ENCODE measurements around the gene CHST14. TPM values are rescaled to one million over a fixed set of nuclear protein-coding genes. Genes with fewer than 3 reads are reported as not detected.

Gene CHST14
- total RNA-seq, 1 experiment from 2014 or later = 11.5 TPM

DNA sequence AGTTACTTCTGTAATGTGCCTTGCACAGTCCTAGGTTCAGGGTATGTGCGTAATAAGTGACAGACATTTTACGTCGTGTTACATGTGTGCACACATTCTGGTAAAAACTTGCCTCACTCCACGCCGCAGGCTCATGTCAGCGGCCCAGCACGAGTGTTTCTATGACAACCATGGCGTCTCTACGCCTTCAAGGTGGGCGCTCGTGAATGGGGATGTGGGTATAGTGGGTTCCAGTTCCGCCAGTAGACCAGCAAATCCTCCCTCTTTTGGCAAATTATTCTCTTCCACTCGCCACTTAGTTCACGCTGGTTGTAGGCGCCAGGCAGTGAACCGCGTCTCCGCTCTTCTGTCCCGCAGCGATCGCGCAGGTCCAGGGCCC, 40.3 kb downstream of the CHST14 start:
- peaks cover 25% of the 10 kb centered on the region for H3K4me1 Mint-ChIP-seq (ENCODE audit: low read depth, unreplicated experiment)
- intact Hi-C loops (cut with micrococcal nuclease; ENCODE audit: unreplicated experiment) = no loop called here
- peak overlapping the region; percentile 73 for H3K4me3 Mint-ChIP-seq (ENCODE audit: low read depth, unreplicated experiment)
- peaks cover 9% of the 10 kb centered on the region for H3K36me3 Mint-ChIP-seq (ENCODE audit: insufficient read depth, unreplicated experiment)
- BruUV-seq (replicated peaks) = no TSS peak
- CTCF ChIA-PET = no interaction called here
- TF ChIP-seq, protein P1, sequence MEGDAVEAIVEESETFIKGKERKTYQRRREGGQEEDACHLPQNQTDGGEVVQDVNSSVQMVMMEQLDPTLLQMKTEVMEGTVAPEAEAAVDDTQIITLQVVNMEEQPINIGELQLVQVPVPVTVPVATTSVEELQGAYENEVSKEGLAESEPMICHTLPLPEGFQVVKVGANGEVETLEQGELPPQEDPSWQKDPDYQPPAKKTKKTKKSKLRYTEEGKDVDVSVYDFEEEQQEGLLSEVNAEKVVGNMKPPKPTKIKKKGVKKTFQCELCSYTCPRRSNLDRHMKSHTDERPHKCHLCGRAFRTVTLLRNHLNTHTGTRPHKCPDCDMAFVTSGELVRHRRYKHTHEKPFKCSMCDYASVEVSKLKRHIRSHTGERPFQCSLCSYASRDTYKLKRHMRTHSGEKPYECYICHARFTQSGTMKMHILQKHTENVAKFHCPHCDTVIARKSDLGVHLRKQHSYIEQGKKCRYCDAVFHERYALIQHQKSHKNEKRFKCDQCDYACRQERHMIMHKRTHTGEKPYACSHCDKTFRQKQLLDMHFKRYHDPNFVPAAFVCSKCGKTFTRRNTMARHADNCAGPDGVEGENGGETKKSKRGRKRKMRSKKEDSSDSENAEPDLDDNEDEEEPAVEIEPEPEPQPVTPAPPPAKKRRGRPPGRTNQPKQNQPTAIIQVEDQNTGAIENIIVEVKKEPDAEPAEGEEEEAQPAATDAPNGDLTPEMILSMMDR (IDR thresholded peaks at IDR 0.05; ENCODE audit: unreplicated experiment) = no peak
- H3K27ac Mint-ChIP-seq (ENCODE audit: unreplicated experiment) = no peak overlapping the region
- no peak for DNase-seq
- H3K9me3 Mint-ChIP-seq (ENCODE audit: low read depth, unreplicated experiment) = no peaks in the 10 kb centered on the region
- H3K27me3 Mint-ChIP-seq (ENCODE audit: unreplicated experiment) = no peaks in the 10 kb centered on the region

DNA sequence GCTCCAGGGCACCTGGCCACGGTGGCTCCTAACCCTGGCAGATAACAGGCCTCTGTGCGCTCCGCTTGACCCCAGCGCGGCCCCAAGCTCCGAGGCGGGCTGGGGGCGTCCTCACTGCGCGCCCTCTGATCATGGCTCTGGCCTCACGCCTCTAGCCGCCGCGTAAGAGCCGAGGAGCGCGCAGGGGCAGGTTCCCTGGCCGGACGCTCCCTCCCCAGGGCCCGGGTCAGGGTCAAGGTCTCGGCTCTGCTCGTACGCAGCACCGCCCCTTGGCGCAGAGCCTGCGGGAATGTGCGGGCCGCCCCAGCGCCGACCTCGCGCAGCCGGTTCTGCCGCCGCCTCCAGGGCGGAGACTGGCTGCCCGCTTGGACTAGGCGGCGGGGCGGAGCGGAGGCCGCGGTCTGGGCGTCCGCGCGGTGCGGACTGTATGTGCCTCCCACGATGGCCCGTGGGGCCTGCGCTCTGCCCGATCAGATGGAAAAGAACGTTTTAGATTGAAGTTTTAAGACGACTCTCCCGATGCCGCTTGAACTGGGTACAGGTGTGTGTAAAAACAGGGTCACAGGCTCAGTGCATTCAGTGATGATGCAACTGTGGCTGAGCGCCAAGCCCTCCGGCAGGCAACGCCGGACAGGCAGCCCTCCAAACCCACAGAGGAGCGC, 40.8 kb downstream of the CHST14 start:
- intact Hi-C loops (cut with micrococcal nuclease; ENCODE audit: unreplicated experiment) = no loop called here
- no peaks in the 10 kb centered on the region for H3K9me3 Mint-ChIP-seq (ENCODE audit: low read depth, unreplicated experiment)
- no TSS peak for BruUV-seq (replicated peaks)
- peaks cover 9% of the 10 kb centered on the region for H3K36me3 Mint-ChIP-seq (ENCODE audit: insufficient read depth, unreplicated experiment)
- H3K4me1 Mint-ChIP-seq (ENCODE audit: low read depth, unreplicated experiment) = peaks cover 25% of the 10 kb centered on the region
- H3K27me3 Mint-ChIP-seq (ENCODE audit: unreplicated experiment) = no peaks in the 10 kb centered on the region
- DNase-seq = peak; percentile 60
- H3K27ac Mint-ChIP-seq (ENCODE audit: unreplicated experiment) = no peak overlapping the region
- CTCF ChIA-PET = no interaction called here
- peak overlapping the region; percentile 73 for H3K4me3 Mint-ChIP-seq (ENCODE audit: low read depth, unreplicated experiment)
- TF ChIP-seq, protein P1 (IDR thresholded peaks at IDR 0.05; ENCODE audit: unreplicated experiment) = no peak

- H3K4me1 Mint-ChIP-seq (ENCODE audit: low read depth, unreplicated experiment) = peaks cover 25% of the 10 kb centered on the region
- no peaks in the 10 kb centered on the region for H3K27me3 Mint-ChIP-seq (ENCODE audit: unreplicated experiment)
- DNase-seq = no peak
- H3K4me3 Mint-ChIP-seq (ENCODE audit: low read depth, unreplicated experiment) = peak overlapping the region; percentile 73
- intact Hi-C loops (cut with micrococcal nuclease; ENCODE audit: unreplicated experiment) = no loop called here
- CTCF ChIA-PET = no interaction called here
- H3K9me3 Mint-ChIP-seq (ENCODE audit: low read depth, unreplicated experiment) = no peaks in the 10 kb centered on the region
- BruUV-seq (replicated peaks) = no TSS peak
- H3K27ac Mint-ChIP-seq (ENCODE audit: unreplicated experiment) = no peak overlapping the region
- peaks cover 9% of the 10 kb centered on the region for H3K36me3 Mint-ChIP-seq (ENCODE audit: insufficient read depth, unreplicated experiment)
- TF ChIP-seq, protein P1 (IDR thresholded peaks at IDR 0.05; ENCODE audit: unreplicated experiment) = no peak
Measured at GRCh38 chr15:40512440-40512839, 41.7 kb downstream of the CHST14 start.

DNA sequence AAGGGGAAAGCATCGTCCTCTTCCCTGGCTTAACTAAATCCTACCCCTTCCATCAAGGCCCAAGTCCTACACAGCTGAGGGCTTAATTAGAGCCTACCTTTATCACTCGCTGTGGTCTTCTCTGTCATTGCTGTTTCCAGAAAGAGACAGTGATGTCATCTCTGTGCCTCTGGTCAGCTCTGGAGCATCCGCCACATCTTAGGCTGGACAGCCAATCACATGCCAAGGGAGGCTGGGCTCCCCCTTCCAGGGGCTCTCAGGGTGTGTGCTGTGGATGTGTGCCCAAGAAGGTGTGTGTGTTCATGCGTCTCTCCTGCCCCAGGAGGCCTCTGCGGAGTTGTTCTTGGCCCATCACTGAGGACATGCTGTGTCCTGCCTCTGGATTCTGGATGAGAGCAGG, 42.8 kb downstream of the CHST14 start:
- CTCF ChIA-PET = no interaction called here
- TF ChIP-seq, protein P1 (IDR thresholded peaks at IDR 0.05; ENCODE audit: unreplicated experiment) = no peak
- Mint-ChIP-seq H3K4me3 (ENCODE audit: low read depth, unreplicated experiment) (no peak overlapping the region), H3K27me3 (ENCODE audit: unreplicated experiment) (no peaks in the 10 kb centered on the region), H3K4me1 (ENCODE audit: low read depth, unreplicated experiment) (peaks cover 25% of the 10 kb centered on the region), H3K27ac (ENCODE audit: unreplicated experiment) (no peak overlapping the region), H3K9me3 (ENCODE audit: low read depth, unreplicated experiment) (no peaks in the 10 kb centered on the region), H3K36me3 (ENCODE audit: insufficient read depth, unreplicated experiment) (peaks cover 9% of the 10 kb centered on the region)
- BruUV-seq (replicated peaks) = no TSS peak
- intact Hi-C loops (cut with micrococcal nuclease; ENCODE audit: unreplicated experiment) = no loop called here
- no peak for DNase-seq
